Measurements from ENCODE around the gene CSF1.

The CSF1 gene

GRCh38 chr1:109979489-109980091 is 68.9 kb downstream of the CSF1 start:
- no peak for DNase-seq
